DND-41 (cell line): ENCODE data around the gene GFOD1.

Experiments used
- ATAC-seq: fragments of 200-7000 bp; cut with Tn5 transposase; 3 replicates; pipeline ENCODE4 v1.9.1; 2021; ENCODE audit warnings: low read depth; ENCODE audit not compliant: insufficient read depth
- DNase-seq: peaks from one replicate; pipeline ENCODE4 v3.0.0-alpha.2; 2020
- H2AFZ ChIP-seq: 2 replicates; pipeline ENCODE4 v1.6.0; 2012; ENCODE audit warnings: low read depth, low read length
- H3K27ac ChIP-seq: 2 replicates; pipeline ENCODE4 v1.5.1; 2012; ENCODE audit warnings: low read length, inconsistent platforms
- H3K27me3 ChIP-seq: fragments of 200-600 bp; sonication (generic); 2 replicates; pipeline ENCODE4 v1.6.0; 2012; ENCODE audit warnings: low read length, mild to moderate bottlenecking, inconsistent platforms; ENCODE audit not compliant: insufficient read depth, poor library complexity
- H3K36me3 ChIP-seq: 2 replicates; pipeline ENCODE4 v1.5.1; 2012; ENCODE audit warnings: low read length, inconsistent platforms; ENCODE audit not compliant: insufficient read depth
- H3K4me1 ChIP-seq: 2 replicates; pipeline ENCODE4 v1.5.1; 2012; ENCODE audit warnings: mild to moderate bottlenecking, low read length; ENCODE audit not compliant: insufficient read depth
- H3K4me2 ChIP-seq: 2 replicates; pipeline ENCODE4 v1.6.0; 2012; ENCODE audit warnings: mild to moderate bottlenecking, moderate library complexity, low read length, inconsistent platforms; ENCODE audit not compliant: insufficient read depth
- H3K4me3 ChIP-seq, 2 experiments: fragments of 200-600 bp in 1 of 2; shearing (Covaris generic) in 1 of 2; 2 replicates each; pipeline ENCODE4 v1.5.1; 2012 to 2016; ENCODE audit warnings: inconsistent platforms in 2 of 2, low read length in 2 of 2, mild to moderate bottlenecking in 2 of 2, low read depth in 1 of 2, moderate library complexity in 1 of 2
- H3K79me2 ChIP-seq: 2 replicates; pipeline ENCODE4 v1.6.0; 2012; ENCODE audit warnings: low read length, inconsistent platforms; ENCODE audit not compliant: insufficient read depth
- H3K9ac ChIP-seq: 2 replicates; pipeline ENCODE4 v1.6.0; 2012; ENCODE audit warnings: low read depth, mild to moderate bottlenecking, inconsistent platforms, low read length, moderate library complexity
- H3K9me3 ChIP-seq: 2 replicates; pipeline ENCODE4 v1.5.1; 2012; ENCODE audit warnings: low read length, moderate library complexity, mild to moderate bottlenecking, inconsistent platforms; ENCODE audit not compliant: insufficient read depth, severe bottlenecking
- H4K20me1 ChIP-seq: 2 replicates; pipeline ENCODE4 v1.6.0; 2012; ENCODE audit warnings: low read length; ENCODE audit not compliant: insufficient read depth
- CTCF ChIP-seq: IDR thresholded peaks from 2 replicates; pipeline ENCODE4 v1.5.1; 2012; ENCODE audit warnings: borderline replicate concordance, low read length, moderate library complexity, mild to moderate bottlenecking; ENCODE audit not compliant: poor library complexity, severe bottlenecking; ENCODE audit errors: extremely low read depth
- EZH2 ChIP-seq: IDR thresholded peaks from 3 replicates; pipeline ENCODE4 v1.6.1; 2012; ENCODE audit warnings: borderline replicate concordance, low read depth, mild to moderate bottlenecking, moderate library complexity, low read length, inconsistent platforms; ENCODE audit not compliant: severe bottlenecking

The GFOD1 gene

GRCh38 chr6:13406781-13407180, 80.6 kb downstream of the GFOD1 start:
- TF ChIP-seq EZH2 (no peak), CTCF (no peak)
- no peak overlapping the region for H3K9ac ChIP-seq
- H3K79me2 ChIP-seq = no peaks in the 10 kb centered on the region
- H3K27me3 ChIP-seq = no peaks in the 10 kb centered on the region
- no peak overlapping the region for H2AFZ ChIP-seq
- no peaks in the 10 kb centered on the region for H3K4me1 ChIP-seq
- H3K27ac ChIP-seq = no peak overlapping the region
- no peak; the same call in 2 of the 3 replicates for ATAC-seq
- H3K9me3 ChIP-seq = no peaks in the 10 kb centered on the region
- H3K4me2 ChIP-seq = no peak overlapping the region
- DNase-seq = no peak
- no peaks in the 10 kb centered on the region for H3K36me3 ChIP-seq
- no peak overlapping the region for H3K4me3 ChIP-seq
- no peaks in the 10 kb centered on the region for H4K20me1 ChIP-seq

- H3K27ac ChIP-seq = no peak overlapping the region
- H3K27me3 ChIP-seq = no peaks in the 10 kb centered on the region
- H3K4me2 ChIP-seq = no peak overlapping the region
- no peak overlapping the region for H2AFZ ChIP-seq
- no peaks in the 10 kb centered on the region for H3K9me3 ChIP-seq
- H3K4me1 ChIP-seq = no peaks in the 10 kb centered on the region
- no peaks in the 10 kb centered on the region for H3K36me3 ChIP-seq
- no peak overlapping the region for H3K4me3 ChIP-seq
- no peaks in the 10 kb centered on the region for H4K20me1 ChIP-seq
- DNase-seq (no peak), ATAC-seq (no peak)
- no peak for TF ChIP-seq EZH2
- TF ChIP-seq CTCF = no peak
- no peaks in the 10 kb centered on the region for H3K79me2 ChIP-seq
- H3K9ac ChIP-seq = no peak overlapping the region
Observed at GRCh38 chr6:13405961-13406477, 81.4 kb downstream of the GFOD1 start.

DNA sequence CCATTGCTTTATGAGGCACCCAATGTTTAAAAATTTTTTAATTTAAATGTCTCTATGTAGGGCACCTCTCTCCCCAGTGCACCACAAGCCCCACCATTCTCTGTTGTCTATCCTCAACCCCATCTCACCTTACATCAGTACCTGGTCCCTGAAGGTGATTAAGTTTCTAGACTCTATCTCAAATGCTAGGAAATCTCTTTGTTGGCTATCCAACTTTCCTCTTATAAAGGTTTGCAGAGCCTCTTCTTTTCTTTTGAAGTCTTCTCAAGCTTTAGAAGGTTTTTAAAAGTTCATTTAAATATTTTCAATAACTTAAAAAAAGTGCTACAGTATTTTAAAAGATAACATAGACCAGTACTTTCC, 82.5 kb downstream of the GFOD1 start:
- H3K9ac ChIP-seq = no peak overlapping the region
- no peak overlapping the region for H3K4me3 ChIP-seq
- no peak overlapping the region for H2AFZ ChIP-seq
- H3K4me2 ChIP-seq = no peak overlapping the region
- no peaks in the 10 kb centered on the region for H3K9me3 ChIP-seq
- no peaks in the 10 kb centered on the region for H3K79me2 ChIP-seq
- ATAC-seq (no peak), DNase-seq (no peak)
- no peak overlapping the region for H3K27ac ChIP-seq
- H4K20me1 ChIP-seq = no peaks in the 10 kb centered on the region
- TF ChIP-seq EZH2 (no peak), CTCF (no peak)
- no peaks in the 10 kb centered on the region for H3K27me3 ChIP-seq
- no peaks in the 10 kb centered on the region for H3K4me1 ChIP-seq
- no peaks in the 10 kb centered on the region for H3K36me3 ChIP-seq
